AG04450 (cell line): ENCODE data around the gene RASSF7. TPM values are rescaled to one million over a fixed set of nuclear protein-coding genes. Genes with fewer than 3 reads are reported as not detected.
"Not testable (repeated sequence)": the region's sequence is repeated elsewhere in the genome, so short reads cannot be mapped to it uniquely, and the experiment has no call there.

Source experiments
- CTCF ChIA-PET: fragments of 300-600, 350-600 bp; formaldehyde crosslinking; extraction: SDS; loops from one replicate; lab custom pipeline; 2022; ENCODE audit warnings: antibody characterized with exemption, inconsistent platforms; lab: Charles Lee
- POLR2A ChIA-PET: fragments of 350-600 bp; formaldehyde crosslinking; extraction: SDS; loops from one replicate; lab custom pipeline; 2021; ENCODE audit warnings: antibody characterized with exemption, inconsistent platforms; lab: Yijun Ruan, JAX
- DNase-seq: peaks from one replicate; pipeline ENCODE4 v3.0.0-alpha.2; 2011; ENCODE audit warnings: low read depth, low spot score
- H3K27ac ChIP-seq: one replicate; pipeline ENCODE4 v1.5.1; 2012; ENCODE audit warnings: low read depth, low read length, control low read depth
- H3K27me3 ChIP-seq: one replicate; pipeline ENCODE4 v1.6.0; 2012; ENCODE audit warnings: low read length; ENCODE audit not compliant: control insufficient read depth, insufficient read depth
- H3K4me3 ChIP-seq: 2 replicates; pipeline ENCODE4 v1.5.1; 2011; ENCODE audit warnings: mild to moderate bottlenecking, low read depth, low read length, control low read depth
- H3K9me3 ChIP-seq: 2 replicates; pipeline ENCODE4 v1.5.1; 2012; ENCODE audit warnings: low read length; ENCODE audit not compliant: control insufficient read depth, insufficient read depth
- CTCF ChIP-seq: IDR thresholded peaks from 2 replicates; pipeline ENCODE4 v1.5.1; 2011; ENCODE audit warnings: low read depth, low read length, control low read depth, inconsistent platforms
- polyA plus RNA-seq: library from polyadenylated mRNA; depleted of rRNA; stranded (reverse); fragments of >200 nt; gene quantifications from 2 replicates; pipeline ENCODE4 v1.2.3, GENCODE V29; 2011

RASSF7 gene
- polyA plus RNA-seq, 1 experiment: 2.5 TPM

GRCh38 chr11:516400-516799, 44.4 kb upstream of the RASSF7 start:
- POLR2A ChIA-PET: no interaction called here
- Histone ChIP-seq H3K27ac (no peak overlapping the region), H3K4me3 (no peak overlapping the region), H3K27me3 (no peaks in the 10 kb centered on the region), H3K9me3 (peaks cover 19% of the 10 kb centered on the region)
- no peak for DNase-seq
- no peak for TF ChIP-seq CTCF
- CTCF ChIA-PET: no interaction called here

GRCh38 chr11:516918-517685, 43.7 kb upstream of the RASSF7 start:
- CTCF ChIA-PET, POLR2A ChIA-PET, H3K27ac ChIP-seq: not testable (repeated sequence)

GRCh38 chr11:518463-519202, 42.1 kb upstream of the RASSF7 start:
- POLR2A ChIA-PET: interaction anchor here (0.6 to 0.7 kb wide), 2 partner anchors 24 to 118 kb away, joined by 3 to 5 read pairs; no protein-coding TSS in a partner anchor
- no peak overlapping the region for H3K27ac ChIP-seq
- peak; percentile 69 for TF ChIP-seq CTCF
- DNase-seq: peak; percentile 60
- H3K9me3 ChIP-seq: peaks cover 19% of the 10 kb centered on the region
- CTCF ChIA-PET: interaction anchor here (0.6 to 2.0 kb wide), 15 partner anchors 8 to 214 kb away, joined by 3 to 33 read pairs (median 4); partner anchors contain the start of gene RNH1
- peak overlapping the region; percentile 39 for H3K4me3 ChIP-seq
- H3K27me3 ChIP-seq: no peaks in the 10 kb centered on the region

More at GRCh38 chr11:516918-517685, 43.7 kb upstream of the RASSF7 start:
- not testable (repeated sequence) for H3K4me3 ChIP-seq, DNase-seq, H3K27me3 ChIP-seq
- H3K9me3 ChIP-seq: peaks cover 19% of the 10 kb centered on the region

- CTCF ChIA-PET: no interaction called here
- TF ChIP-seq CTCF: no peak
- POLR2A ChIA-PET: no interaction called here
- DNase-seq: no peak
- no peak overlapping the region for H3K27ac ChIP-seq
- no peaks in the 10 kb centered on the region for H3K27me3 ChIP-seq
- no peak overlapping the region for H3K4me3 ChIP-seq
- peaks cover 19% of the 10 kb centered on the region for H3K9me3 ChIP-seq
Measured at GRCh38 chr11:520428-521176, 40.2 kb upstream of the RASSF7 start.

- no peak overlapping the region for H3K4me3 ChIP-seq
- ChIA-PET CTCF (no interaction called here), POLR2A (interaction anchor here (0.7 kb wide), 1 partner anchor 15 kb away, joined by 3 read pairs; no protein-coding TSS in a partner anchor)
- TF ChIP-seq CTCF: no peak
- DNase-seq: no peak
- H3K27me3 ChIP-seq: no peaks in the 10 kb centered on the region
- no peak overlapping the region for H3K27ac ChIP-seq
- peaks cover 19% of the 10 kb centered on the region for H3K9me3 ChIP-seq
Measured at GRCh38 chr11:521177-521688, 39.5 kb upstream of the RASSF7 start.
